ENCODE measurements around the gene CYP21A2. TPM values are rescaled to one million over a fixed set of nuclear protein-coding genes. Genes with fewer than 3 reads are reported as not detected.
"Not testable (repeated sequence)": the region's sequence is repeated elsewhere in the genome, so short reads cannot be mapped to it uniquely, and the experiment has no call there.

The CYP21A2 gene
- total RNA-seq, 5 donors from 2014 or later (not counting 1 experiment from before 2014, with no cell fraction given): 0.43 to 2.2 (median 1.6) TPM

DNA sequence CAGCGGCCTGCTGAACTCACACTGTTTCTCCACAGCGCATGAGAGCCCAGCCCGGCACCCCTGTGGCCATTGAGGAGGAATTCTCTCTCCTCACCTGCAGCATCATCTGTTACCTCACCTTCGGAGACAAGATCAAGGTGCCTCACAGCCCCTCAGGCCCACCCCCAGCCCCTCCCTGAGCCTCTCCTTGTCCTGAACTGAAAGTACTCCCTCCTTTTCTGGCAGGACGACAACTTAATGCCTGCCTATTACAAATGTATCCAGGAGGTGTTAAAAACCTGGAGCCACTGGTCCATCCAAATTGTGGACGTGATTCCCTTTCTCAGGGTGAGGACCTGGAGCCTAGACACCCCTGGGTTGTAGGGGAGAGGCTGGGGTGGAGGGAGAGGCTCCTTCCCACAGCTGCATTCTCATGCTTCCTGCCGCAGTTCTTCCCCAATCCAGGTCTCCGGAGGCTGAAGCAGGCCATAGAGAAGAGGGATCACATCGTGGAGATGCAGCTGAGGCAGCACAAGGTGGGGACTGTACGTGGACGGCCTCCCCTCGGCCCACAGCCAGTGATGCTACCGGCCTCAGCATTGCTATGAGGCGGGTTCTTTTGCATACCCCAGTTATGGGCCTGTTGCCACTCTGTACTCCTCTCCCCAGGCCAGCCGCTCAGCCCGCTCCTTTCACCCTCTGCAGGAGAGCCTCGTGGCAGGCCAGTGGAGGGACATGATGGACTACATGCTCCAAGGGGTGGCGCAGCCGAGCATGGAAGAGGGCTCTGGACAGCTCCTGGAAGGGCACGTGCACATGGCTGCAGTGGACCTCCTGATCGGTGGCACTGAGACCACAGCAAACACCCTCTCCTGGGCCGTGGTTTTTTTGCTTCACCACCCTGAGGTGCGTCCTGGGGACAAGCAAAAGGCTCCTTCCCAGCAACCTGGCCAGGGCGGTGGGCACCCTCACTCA, 1.4 kb downstream of the CYP21A2 start:
- H3K4me3 ChIP-seq (ENCODE audit: control insufficient read depth in 1 of 2, extremely low read depth in 1 of 2, low read length in 1 of 2); ATAC-seq (replicated peaks in 1 of 4); H3K9me3 ChIP-seq; H3K36me3 ChIP-seq (ENCODE audit: control insufficient read depth in 2 of 2, extremely low read depth in 1 of 2, insufficient read depth in 1 of 2, low read length in 1 of 2); H3K4me3 Mint-ChIP-seq; H3K27me3 Mint-ChIP-seq; POLR2A ChIA-PET; H3K27ac ChIP-seq (ENCODE audit: low read length); H3K36me3 Mint-ChIP-seq; DNase-seq; H3K4me1 ChIP-seq (ENCODE audit: control insufficient read depth in 1 of 2, extremely low read depth in 1 of 2, insufficient read depth in 2 of 2, low read length in 2 of 2); H3K27ac Mint-ChIP-seq; CTCF ChIA-PET; H3K9me3 Mint-ChIP-seq; H3K27me3 ChIP-seq (replicated peaks in 1 of 2; ENCODE audit: control insufficient read depth in 2 of 2, extremely low read depth in 1 of 2, insufficient read depth in 2 of 2, low read length in 1 of 2): not testable (repeated sequence)
- 82% methylated on average over 10 of the region's 24 CpGs for WGBS (ENCODE audit: insufficient coverage)
- H3K4me1 Mint-ChIP-seq: peaks cover 8 to 11% (median 10%) of the 10 kb centered on the region in 3 donors

- WGBS (ENCODE audit: insufficient coverage): 80% methylated on average over 3 of the region's 43 CpGs
- H3K36me3 Mint-ChIP-seq; H3K27me3 ChIP-seq (replicated peaks in 1 of 2; ENCODE audit: control insufficient read depth in 2 of 2, extremely low read depth in 1 of 2, insufficient read depth in 2 of 2, low read length in 1 of 2); H3K27me3 Mint-ChIP-seq; POLR2A ChIA-PET; H3K9me3 Mint-ChIP-seq; H3K9me3 ChIP-seq; CTCF ChIA-PET; DNase-seq; H3K27ac ChIP-seq (ENCODE audit: low read length); H3K4me3 Mint-ChIP-seq; H3K4me1 ChIP-seq (ENCODE audit: control insufficient read depth in 1 of 2, extremely low read depth in 1 of 2, insufficient read depth in 2 of 2, low read length in 2 of 2); ATAC-seq (replicated peaks in 1 of 4); H3K27ac Mint-ChIP-seq; H3K4me3 ChIP-seq (ENCODE audit: control insufficient read depth in 1 of 2, extremely low read depth in 1 of 2, low read length in 1 of 2); H3K36me3 ChIP-seq (ENCODE audit: control insufficient read depth in 2 of 2, extremely low read depth in 1 of 2, insufficient read depth in 1 of 2, low read length in 1 of 2): not testable (repeated sequence)
- peaks cover 8 to 11% (median 10%) of the 10 kb centered on the region in 3 donors for H3K4me1 Mint-ChIP-seq
Measured at GRCh38 chr6:32040299-32041049, 2.3 kb downstream of the CYP21A2 start.

GRCh38 chr6:32041050-32041321, 2.8 kb downstream of the CYP21A2 start:
- H3K36me3 Mint-ChIP-seq; DNase-seq; POLR2A ChIA-PET; ATAC-seq (replicated peaks in 1 of 4); H3K27me3 ChIP-seq (replicated peaks in 1 of 2; ENCODE audit: control insufficient read depth in 2 of 2, extremely low read depth in 1 of 2, insufficient read depth in 2 of 2, low read length in 1 of 2); H3K27me3 Mint-ChIP-seq; H3K4me3 ChIP-seq (ENCODE audit: control insufficient read depth in 1 of 2, extremely low read depth in 1 of 2, low read length in 1 of 2); H3K4me1 ChIP-seq (ENCODE audit: control insufficient read depth in 1 of 2, extremely low read depth in 1 of 2, insufficient read depth in 2 of 2, low read length in 2 of 2); H3K36me3 ChIP-seq (ENCODE audit: control insufficient read depth in 2 of 2, extremely low read depth in 1 of 2, insufficient read depth in 1 of 2, low read length in 1 of 2); CTCF ChIA-PET; H3K4me3 Mint-ChIP-seq; H3K27ac Mint-ChIP-seq; H3K27ac ChIP-seq (ENCODE audit: low read length); H3K9me3 ChIP-seq; H3K9me3 Mint-ChIP-seq: not testable (repeated sequence)
- peaks cover 8 to 11% (median 10%) of the 10 kb centered on the region in 3 donors for H3K4me1 Mint-ChIP-seq
- no CpG with 5 or more reads among the region's 13 CpGs for WGBS (ENCODE audit: insufficient coverage)

GRCh38 chr6:32041385-32041784, 3.2 kb downstream of the CYP21A2 start:
- WGBS (ENCODE audit: insufficient coverage): 93% methylated on average over 4 of the region's 10 CpGs

DNA sequence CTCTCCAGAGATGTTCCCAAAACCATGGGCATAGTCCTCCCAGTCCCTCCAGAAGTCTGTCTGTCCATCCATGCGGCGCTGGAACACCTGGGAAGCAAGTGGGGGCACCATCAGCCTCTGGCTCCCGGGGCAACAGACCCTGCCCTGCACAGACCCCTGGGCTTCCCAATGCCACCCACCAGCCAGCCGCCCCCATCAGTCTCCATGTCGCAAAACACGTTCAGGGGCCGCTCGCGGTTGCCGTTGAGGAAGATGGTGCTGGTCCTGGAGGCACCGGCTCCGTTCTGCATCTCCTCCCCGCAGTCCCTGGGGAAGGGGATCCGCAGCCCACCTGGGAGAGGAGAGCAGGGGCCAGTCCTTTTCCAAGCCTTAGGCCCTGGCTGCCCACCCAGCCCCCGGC, 4.1 kb downstream of the CYP21A2 start:
- DNase-seq; POLR2A ChIA-PET; H3K4me3 Mint-ChIP-seq; H3K27me3 Mint-ChIP-seq; H3K27ac Mint-ChIP-seq; H3K27me3 ChIP-seq (replicated peaks in 1 of 2; ENCODE audit: control insufficient read depth in 2 of 2, extremely low read depth in 1 of 2, insufficient read depth in 2 of 2, low read length in 1 of 2); H3K36me3 Mint-ChIP-seq; H3K4me3 ChIP-seq (ENCODE audit: control insufficient read depth in 1 of 2, extremely low read depth in 1 of 2, low read length in 1 of 2); H3K27ac ChIP-seq (ENCODE audit: low read length); ATAC-seq (replicated peaks in 1 of 4); H3K4me1 Mint-ChIP-seq; H3K9me3 ChIP-seq; H3K36me3 ChIP-seq (ENCODE audit: control insufficient read depth in 2 of 2, extremely low read depth in 1 of 2, insufficient read depth in 1 of 2, low read length in 1 of 2); CTCF ChIA-PET; H3K4me1 ChIP-seq (ENCODE audit: control insufficient read depth in 1 of 2, extremely low read depth in 1 of 2, insufficient read depth in 2 of 2, low read length in 2 of 2); H3K9me3 Mint-ChIP-seq: not testable (repeated sequence)
- WGBS (ENCODE audit: insufficient coverage): 40% methylated on average over 1 of the region's 15 CpGs

More at GRCh38 chr6:32041385-32041784, 3.2 kb downstream of the CYP21A2 start:
- DNase-seq; H3K36me3 Mint-ChIP-seq; H3K27ac Mint-ChIP-seq; H3K4me3 ChIP-seq (ENCODE audit: control insufficient read depth in 1 of 2, extremely low read depth in 1 of 2, low read length in 1 of 2); H3K27me3 Mint-ChIP-seq; CTCF ChIA-PET; POLR2A ChIA-PET; H3K9me3 ChIP-seq; ATAC-seq (replicated peaks in 1 of 4); H3K36me3 ChIP-seq (ENCODE audit: control insufficient read depth in 2 of 2, extremely low read depth in 1 of 2, insufficient read depth in 1 of 2, low read length in 1 of 2); H3K4me3 Mint-ChIP-seq; H3K27me3 ChIP-seq (replicated peaks in 1 of 2; ENCODE audit: control insufficient read depth in 2 of 2, extremely low read depth in 1 of 2, insufficient read depth in 2 of 2, low read length in 1 of 2); H3K4me1 ChIP-seq (ENCODE audit: control insufficient read depth in 1 of 2, extremely low read depth in 1 of 2, insufficient read depth in 2 of 2, low read length in 2 of 2); H3K27ac ChIP-seq (ENCODE audit: low read length); H3K9me3 Mint-ChIP-seq: not testable (repeated sequence)
- peaks cover 8 to 11% (median 10%) of the 10 kb centered on the region in 3 donors for H3K4me1 Mint-ChIP-seq

DNA sequence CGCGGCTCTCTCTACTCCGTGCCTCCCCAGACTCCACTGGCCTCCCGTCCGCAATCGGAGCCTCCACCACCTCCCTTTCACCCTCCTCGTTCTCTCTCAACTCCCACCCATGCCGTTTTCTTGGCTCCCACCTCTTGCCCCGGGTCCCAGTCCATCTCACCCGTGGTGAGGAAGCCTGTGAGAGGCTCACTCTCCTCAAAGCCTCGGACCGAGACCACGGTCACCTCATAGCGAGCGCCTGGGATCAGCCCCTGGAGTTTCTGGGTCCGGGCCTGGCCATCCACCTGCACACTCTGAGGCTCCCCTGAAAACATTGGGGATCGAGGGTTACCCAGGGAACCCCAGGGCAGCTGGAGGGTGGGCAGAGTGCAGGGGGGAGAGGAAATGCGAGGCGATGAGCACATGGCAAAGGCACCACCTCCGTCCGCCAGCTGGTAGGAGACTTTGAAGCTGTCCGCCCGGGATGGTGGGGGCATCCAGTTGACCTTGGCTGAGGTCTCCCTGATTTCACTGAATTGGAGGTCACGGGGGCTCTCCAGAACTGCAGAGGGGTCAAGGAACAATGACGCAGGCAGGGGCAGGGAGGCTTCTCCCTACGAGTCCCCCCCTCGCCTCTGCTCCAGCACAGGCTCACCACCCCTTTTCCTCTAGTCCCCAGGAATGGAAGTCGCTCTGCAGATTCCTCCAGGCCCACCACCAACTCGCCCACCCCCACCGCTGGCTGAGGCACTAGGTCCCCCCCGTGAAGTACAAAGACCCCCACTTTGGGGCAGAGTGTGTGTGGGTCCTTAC, 5.6 kb downstream of the CYP21A2 start:
- 88% methylated on average over 4 of the region's 31 CpGs for WGBS (ENCODE audit: insufficient coverage)
- H3K4me1 ChIP-seq (ENCODE audit: control insufficient read depth in 1 of 2, extremely low read depth in 1 of 2, insufficient read depth in 2 of 2, low read length in 2 of 2); H3K9me3 ChIP-seq; H3K27ac Mint-ChIP-seq; H3K36me3 ChIP-seq (ENCODE audit: control insufficient read depth in 2 of 2, extremely low read depth in 1 of 2, insufficient read depth in 1 of 2, low read length in 1 of 2); H3K4me3 ChIP-seq (ENCODE audit: control insufficient read depth in 1 of 2, extremely low read depth in 1 of 2, low read length in 1 of 2); ATAC-seq (replicated peaks in 1 of 4); DNase-seq; POLR2A ChIA-PET; H3K36me3 Mint-ChIP-seq; CTCF ChIA-PET; H3K9me3 Mint-ChIP-seq; H3K27me3 Mint-ChIP-seq; H3K4me1 Mint-ChIP-seq; H3K27ac ChIP-seq (ENCODE audit: low read length); H3K4me3 Mint-ChIP-seq: not testable (repeated sequence)
- peaks cover 0 to 21% of the 10 kb centered on the region in 2 experiments for H3K27me3 ChIP-seq (replicated peaks in 1 of 2; ENCODE audit: control insufficient read depth in 2 of 2, extremely low read depth in 1 of 2, insufficient read depth in 2 of 2, low read length in 1 of 2)
